SKM-1 treated with dmso at 0.1 percent for 144 hours (cell line): ENCODE data around the gene IL19.
"Not testable (repeated sequence)": the region's sequence is repeated elsewhere in the genome, so short reads cannot be mapped to it uniquely, and the experiment has no call there.

ENCODE experiments used
- DNase-seq: peaks from one replicate; lab custom pipeline; 2025; ENCODE audit not compliant: unreplicated experiment; lab: John Stamatoyannopoulos, UW

Gene IL19

GRCh38 chr1:206853696-206854095 lies 83.1 kb downstream of the IL19 start:
- not testable (repeated sequence) for DNase-seq

GRCh38 chr1:206854401-206855129 lies 84.0 kb downstream of the IL19 start:
- no peak for DNase-seq

- no peak for DNase-seq
Measured at GRCh38 chr1:206855859-206856258, 85.3 kb downstream of the IL19 start.

DNA sequence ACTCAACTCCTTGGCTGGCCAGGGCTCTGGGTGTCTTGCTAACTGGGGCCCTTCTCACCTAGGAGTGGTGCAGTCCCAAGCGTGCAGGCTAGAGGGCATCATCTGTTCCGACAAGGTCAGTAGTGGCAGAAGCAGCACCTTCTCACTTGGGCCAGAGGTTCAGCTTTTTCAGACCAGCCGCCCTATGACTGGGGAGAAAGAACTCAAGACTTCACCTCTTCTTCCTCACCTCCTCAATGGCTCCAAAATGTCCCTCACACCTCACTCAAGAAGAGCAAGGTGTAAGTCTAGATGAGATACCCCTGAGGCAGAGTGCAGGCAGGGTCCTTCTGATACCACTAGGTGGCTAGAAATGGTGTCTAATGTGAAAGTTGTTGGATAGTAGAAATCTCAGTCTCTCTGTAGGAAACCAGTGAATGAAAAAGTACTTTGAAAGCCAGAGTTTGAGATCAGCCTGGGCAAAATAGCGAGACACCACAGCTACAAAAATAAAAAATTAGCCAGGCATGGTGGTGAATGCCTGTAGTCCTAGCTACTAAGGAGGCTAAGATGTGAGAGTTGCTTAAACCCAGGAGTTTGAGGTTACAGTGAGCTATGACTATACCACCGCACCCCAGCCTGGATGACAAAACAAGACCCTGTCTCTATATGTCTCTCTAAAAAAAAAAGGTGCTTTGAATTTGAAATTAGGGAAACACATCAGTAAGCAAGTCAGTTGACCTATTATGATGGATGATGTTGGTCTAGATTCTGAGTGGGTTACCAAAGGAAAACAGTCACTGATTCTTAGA lies 86.3 kb downstream of the IL19 start:
- no peak for DNase-seq

GRCh38 chr1:206859082-206859521 lies 88.5 kb downstream of the IL19 start:
- no peak for DNase-seq

DNA sequence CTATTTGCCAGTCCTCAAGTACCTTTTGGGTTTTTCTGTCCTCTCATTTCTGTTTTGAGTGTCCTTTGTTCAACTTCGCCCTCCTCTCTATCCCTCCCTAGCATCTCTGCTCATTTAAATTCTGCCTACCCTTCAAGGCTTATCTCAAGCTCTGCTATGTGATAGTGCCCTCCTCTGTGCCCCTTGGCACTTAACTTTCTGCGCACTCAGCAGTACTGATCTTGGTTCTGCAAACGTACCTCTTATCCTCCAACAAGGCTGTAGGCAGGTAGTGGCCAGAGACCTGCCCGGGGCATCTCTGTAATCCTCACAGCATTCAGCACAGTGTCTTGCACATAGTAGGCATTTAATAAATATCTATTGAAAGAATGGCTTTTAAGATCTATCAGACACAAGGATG lies 89.6 kb downstream of the IL19 start:
- no peak for DNase-seq

DNA sequence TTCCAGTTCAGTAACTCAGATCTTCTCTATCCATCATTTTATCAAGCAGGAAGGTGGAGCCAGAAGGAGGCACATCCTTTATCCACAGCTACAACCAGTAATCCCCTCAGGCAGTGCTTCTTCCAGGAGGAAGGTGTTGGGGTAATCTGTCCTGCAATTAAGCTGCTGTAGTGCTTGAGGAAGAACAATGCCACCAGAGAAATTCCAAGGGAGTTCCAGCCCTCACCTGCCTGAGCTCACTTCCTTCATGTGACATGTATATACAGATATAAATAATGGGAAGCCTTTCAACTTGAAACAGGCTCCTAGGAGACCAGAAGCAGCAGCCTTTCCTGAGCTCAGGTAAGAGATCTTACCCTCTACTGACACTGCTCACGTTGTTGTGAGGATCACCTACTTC lies 92.7 kb downstream of the IL19 start:
- no peak for DNase-seq

DNA sequence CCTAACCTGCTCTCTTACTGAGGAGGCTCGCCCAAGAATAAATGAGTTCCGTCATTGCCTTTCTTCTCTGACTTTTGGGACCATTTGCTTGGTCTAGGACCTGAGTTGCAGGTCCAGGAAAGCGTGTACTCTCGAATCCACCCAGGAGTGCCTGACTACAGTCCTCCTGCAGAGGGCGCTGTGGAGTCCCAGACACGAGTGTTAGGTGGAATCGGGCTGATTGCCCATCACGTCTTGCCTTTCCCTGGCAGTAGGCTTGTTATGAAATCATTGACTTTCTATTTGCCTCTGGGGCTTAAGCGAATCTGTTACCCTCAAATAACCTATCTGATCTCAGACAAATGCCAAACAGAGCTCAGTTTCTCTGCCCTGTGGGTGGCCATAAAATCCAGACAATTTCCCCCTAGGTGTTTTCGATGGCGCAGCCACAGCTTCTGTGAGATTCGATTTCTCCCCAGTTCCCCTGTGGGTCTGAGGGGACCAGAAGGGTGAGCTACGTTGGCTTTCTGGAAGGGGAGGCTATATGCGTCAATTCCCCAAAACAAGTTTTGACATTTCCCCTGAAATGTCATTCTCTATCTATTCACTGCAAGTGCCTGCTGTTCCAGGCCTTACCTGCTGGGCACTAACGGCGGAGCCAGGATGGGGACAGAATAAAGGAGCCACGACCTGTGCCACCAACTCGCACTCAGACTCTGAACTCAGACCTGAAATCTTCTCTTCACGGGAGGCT lies 94.5 kb downstream of the IL19 start, which contains the start of gene IL20:
IL20 (plus strand) TSS at position 685 of the 733 bp plus-strand sequence. CDS start 230 bp downstream, outside the sequence.
- peak; percentile 66 for DNase-seq

DNA sequence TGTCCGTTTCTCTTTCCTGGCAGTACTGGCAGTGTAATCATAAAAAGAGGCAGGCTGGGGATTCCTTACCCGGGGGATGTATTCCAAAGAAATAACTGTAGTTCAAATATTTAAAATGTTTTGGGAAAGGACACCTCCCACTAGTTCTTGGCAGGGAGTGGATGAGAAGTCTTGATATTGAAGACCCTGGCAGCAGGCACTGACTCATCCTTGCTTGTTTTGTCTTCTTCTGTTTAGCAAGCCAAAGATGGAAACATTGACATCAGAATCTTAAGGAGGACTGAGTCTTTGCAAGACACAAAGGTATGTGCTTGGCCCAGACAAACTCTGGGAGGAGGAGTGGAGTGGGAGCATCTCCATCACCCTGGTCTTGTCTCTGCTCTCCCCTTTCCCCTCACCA lies 95.5 kb downstream of the IL19 start:
- no peak for DNase-seq

DNA sequence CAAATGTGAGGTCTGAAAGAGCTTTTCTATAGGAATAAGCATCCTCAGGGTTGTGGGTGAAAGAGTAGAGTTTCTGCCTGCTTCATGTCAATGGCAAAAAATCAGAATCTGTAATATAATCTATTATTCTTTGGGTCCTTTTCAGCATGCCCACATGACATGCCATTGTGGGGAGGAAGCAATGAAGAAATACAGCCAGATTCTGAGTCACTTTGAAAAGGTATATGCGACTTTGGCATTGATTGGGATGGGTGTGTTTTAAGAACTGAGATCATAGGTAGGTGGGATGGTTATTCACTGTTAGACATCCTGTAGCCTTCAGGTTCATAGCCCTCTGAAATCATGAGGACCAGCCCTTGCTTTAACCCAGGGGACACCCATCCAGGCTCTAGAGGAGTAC lies 96.7 kb downstream of the IL19 start:
- no peak for DNase-seq

DNA sequence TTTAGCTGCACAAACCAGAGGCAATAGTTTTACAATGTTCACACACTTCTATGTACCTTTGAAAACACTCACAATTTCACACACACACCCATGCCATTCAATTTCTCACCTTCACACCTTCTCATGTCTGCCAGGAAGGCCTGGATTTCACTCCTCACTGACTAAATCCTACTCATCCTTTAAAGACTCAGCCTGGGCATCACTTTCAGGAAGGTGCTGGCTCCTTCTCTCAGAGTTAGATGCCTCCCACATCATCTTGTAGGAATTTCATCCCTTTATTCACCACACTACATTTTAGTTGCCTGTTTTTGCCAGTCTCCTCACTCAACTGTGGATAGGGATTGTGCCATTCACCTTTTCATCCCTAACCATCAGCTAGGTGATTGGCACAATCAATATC lies 97.1 kb downstream of the IL19 start:
- no peak for DNase-seq

- DNase-seq = no peak
Measured at GRCh38 chr1:206868264-206868663, 97.7 kb downstream of the IL19 start.

DNA sequence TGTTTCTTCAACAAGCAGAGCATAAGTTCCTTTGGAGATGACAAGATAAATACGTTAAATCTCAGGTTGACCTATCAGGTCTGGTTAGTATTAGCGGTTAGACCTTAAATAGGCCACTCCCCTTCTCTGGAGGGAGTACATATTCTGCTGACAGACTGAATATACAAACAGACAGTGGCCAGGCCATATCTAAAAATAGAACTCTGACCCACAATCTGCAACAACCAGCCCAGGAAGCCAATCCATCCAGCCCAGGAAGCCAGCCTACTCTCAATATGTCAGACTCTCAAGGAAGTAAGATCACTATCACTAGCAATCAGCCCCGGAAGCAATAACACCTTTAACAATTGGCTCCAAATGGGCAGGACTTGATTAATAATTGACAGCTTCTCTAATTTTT lies 101.6 kb downstream of the IL19 start:
- DNase-seq = no peak

GRCh38 chr1:206873603-206874188 lies 103.1 kb downstream of the IL19 start:
- DNase-seq = no peak

- DNase-seq = no peak
Measured at GRCh38 chr1:206875752-206876377, 105.3 kb downstream of the IL19 start.

GRCh38 chr1:206878456-206878855 lies 107.9 kb downstream of the IL19 start:
- DNase-seq = no peak

DNA sequence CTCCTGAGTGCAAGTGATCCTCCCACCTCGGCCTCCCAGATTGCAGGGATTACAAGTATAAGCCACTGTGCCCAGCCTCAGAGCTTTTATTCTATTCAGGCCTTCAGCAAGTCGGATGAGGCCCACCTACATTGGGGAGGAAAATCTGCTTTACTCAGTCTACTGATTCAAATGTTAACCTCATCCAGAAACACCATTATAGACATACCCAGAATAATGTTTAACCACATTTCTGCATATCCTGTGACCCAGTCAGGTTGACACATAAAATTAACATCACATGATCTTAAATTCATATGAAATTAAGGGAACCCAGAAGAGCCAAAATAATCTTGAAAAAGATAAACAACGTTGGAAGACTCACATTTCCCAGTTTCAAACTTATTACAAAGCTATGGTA lies 109.7 kb downstream of the IL19 start:
- no peak for DNase-seq

DNA sequence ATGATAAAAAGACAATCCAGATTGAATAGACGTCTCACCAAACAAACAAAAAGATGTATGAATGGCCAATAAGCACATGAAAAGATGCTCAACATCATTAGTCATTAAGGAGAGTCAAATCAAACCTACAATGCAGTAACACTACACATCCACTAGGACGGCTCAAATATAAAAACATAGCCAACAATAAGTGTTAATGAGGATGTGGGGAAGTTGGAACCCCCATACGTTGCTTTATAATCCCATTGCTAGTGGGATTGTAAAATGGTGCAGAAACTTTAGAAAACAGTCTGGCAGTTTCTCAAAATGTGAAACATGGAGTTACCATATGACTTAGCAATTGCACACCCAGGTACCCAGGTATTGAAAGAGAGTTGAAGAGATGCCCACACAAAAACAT lies 112.0 kb downstream of the IL19 start:
- no peak for DNase-seq

GRCh38 chr1:206883160-206883559 lies 112.6 kb downstream of the IL19 start:
- DNase-seq = no peak

- DNase-seq = no peak
Measured at GRCh38 chr1:206883876-206884275, 113.3 kb downstream of the IL19 start.
